ENCODE data around the gene PNPO. TPM values are rescaled to one million over a fixed set of nuclear protein-coding genes. Genes with fewer than 3 reads are reported as not detected.

Gene PNPO
- total and polyA plus RNA-seq, 2 experiments from 2014 or later: 12.2 to 17.0 TPM

DNA sequence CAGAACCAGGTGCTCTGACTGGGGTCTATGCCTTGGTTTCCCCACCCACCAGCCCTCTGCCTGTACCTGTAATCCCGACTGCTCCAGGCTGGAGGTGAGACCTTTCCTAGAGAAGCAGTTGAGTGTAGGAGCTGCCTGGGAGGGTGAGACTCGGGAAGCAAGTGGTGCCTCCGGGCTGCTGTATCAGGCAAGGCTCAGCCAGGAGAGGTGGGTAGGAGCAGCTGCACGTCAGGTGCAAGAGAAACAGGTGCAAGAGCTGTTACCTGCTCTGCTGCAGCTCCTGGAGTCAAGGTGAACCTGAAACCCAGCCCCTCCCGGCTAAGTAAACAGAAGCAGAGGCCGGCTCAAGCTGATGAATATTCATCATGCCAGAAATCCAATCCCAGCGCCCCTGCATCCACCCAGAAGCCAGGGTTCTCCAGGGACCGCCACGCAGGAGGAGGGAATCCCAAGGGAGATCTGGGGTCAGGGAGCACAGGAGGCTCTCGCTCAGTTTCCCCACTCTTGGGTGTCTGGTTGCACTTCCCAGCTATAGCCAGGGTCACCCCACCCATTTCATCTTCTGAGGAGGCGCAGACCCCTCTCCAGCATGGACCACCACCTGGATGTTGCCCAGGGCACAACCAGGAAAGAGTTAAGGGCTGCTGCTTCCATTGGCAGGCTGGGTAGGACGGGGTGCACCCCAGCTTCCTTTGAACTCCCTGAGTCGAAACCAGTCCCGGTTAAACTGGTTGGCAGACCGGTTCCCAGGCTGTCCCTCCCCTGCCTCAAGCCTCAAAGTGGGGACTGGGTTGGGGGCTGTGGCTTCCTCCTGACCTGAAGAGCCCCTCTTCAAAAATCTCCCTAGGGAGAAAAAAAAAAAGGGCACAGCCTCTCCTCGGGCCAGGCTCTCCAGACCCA lies 16.5 kb downstream of the PNPO start, which contains the start of gene PRR15L:
TSS of gene PRR15L (minus strand) at position 293 of the 900 bp plus-strand sequence. CDS start 4,649 bp downstream, outside the sequence.
- Histone ChIP-seq H3K9me3 (ENCODE audit: low read depth) (no peaks in the 10 kb centered on the region), H3K36me3 (replicated peaks; ENCODE audit: insufficient read depth, low read depth) (no peaks in the 10 kb centered on the region), H3K4me2 (peak within 1 kb of the TSS; percentile 83), H3K4me1 (ENCODE audit: insufficient read depth) (peaks cover 51% of the 10 kb centered on the region), H3K79me2 (peaks cover 44% of the 10 kb centered on the region), H3K27me3 (no peaks in the 10 kb centered on the region), H2AFZ (no peak within 1 kb of the TSS), H3K9me2 (replicated peaks; ENCODE audit: insufficient read depth) (no peaks in the 10 kb centered on the region), H4K20me1 (ENCODE audit: insufficient read depth, poor library complexity, severe bottlenecking) (peaks cover 10% of the 10 kb centered on the region), H3K4me3 (peak within 1 kb of the TSS; percentile 79), H3K27ac (peak within 1 kb of the TSS; percentile 95)
- peak; percentile 83 for DNase-seq (ENCODE audit: low spot score)
- 20% methylated on average over 16 of the region's 16 CpGs for WGBS (ENCODE audit: low lambda C conversion rate, missing lambda C conversion rate)
- TF ChIP-seq, protein P1, sequence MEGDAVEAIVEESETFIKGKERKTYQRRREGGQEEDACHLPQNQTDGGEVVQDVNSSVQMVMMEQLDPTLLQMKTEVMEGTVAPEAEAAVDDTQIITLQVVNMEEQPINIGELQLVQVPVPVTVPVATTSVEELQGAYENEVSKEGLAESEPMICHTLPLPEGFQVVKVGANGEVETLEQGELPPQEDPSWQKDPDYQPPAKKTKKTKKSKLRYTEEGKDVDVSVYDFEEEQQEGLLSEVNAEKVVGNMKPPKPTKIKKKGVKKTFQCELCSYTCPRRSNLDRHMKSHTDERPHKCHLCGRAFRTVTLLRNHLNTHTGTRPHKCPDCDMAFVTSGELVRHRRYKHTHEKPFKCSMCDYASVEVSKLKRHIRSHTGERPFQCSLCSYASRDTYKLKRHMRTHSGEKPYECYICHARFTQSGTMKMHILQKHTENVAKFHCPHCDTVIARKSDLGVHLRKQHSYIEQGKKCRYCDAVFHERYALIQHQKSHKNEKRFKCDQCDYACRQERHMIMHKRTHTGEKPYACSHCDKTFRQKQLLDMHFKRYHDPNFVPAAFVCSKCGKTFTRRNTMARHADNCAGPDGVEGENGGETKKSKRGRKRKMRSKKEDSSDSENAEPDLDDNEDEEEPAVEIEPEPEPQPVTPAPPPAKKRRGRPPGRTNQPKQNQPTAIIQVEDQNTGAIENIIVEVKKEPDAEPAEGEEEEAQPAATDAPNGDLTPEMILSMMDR (IDR thresholded peaks at IDR 0.05; ENCODE audit: poor library complexity): no peak
- TF ChIP-seq EZH2phosphoT487 (IDR thresholded peaks at IDR 0.05; ENCODE audit: low read depth, severe bottlenecking, unreplicated experiment) (no peak), EZH2 (IDR thresholded peaks at IDR 0.05; ENCODE audit: borderline replicate concordance) (no peak)

DNA sequence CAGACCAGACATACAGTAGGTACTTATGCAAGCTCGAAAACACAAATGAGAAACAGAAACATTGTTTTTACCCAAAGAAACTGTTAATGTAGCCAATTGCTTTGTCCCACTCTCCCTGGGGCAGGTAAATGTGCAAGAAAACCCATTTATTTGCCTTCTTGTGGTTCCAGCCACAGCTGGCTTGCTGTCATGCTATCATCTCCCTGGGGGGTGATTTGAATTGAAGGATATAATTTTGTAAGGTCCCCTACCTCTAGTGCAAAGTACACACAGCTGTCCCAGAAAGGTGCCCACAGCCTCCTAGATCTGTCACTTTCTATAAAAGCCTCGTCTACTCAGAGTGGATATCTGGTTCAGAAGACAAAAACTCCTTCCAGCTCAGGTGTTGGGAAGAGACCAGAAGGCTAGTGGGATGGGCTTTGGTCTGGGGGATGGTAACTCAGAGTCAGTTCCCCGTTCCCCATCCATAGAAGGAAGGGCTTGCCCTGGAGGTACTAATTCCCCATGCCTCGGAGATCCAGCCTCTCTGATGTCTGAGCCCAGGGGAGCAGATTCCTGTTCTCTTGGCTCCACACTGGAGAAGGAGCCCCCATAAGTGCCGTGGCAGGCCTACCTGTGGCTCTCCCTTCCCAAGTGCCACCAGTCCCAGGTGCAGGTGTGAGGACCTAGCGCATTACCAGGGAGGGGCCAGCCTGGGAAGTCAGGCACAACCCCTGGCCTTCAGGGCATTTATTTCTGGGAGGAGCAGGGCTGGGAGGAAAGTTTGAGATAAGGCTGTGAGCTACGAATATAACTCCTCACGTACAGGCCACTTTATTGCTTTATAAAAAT lies 18.7 kb downstream of the PNPO start:
- peaks cover 24% of the 10 kb centered on the region for H3K79me2 ChIP-seq
- no peaks in the 10 kb centered on the region for H3K9me2 ChIP-seq (replicated peaks; ENCODE audit: insufficient read depth)
- no peak overlapping the region for H3K4me3 ChIP-seq
- H3K36me3 ChIP-seq (replicated peaks; ENCODE audit: insufficient read depth, low read depth): no peaks in the 10 kb centered on the region
- H3K27me3 ChIP-seq: no peaks in the 10 kb centered on the region
- H3K9me3 ChIP-seq (ENCODE audit: low read depth): no peaks in the 10 kb centered on the region
- peak overlapping the region; percentile 95 for H3K27ac ChIP-seq
- peak overlapping the region; percentile 83 for H3K4me2 ChIP-seq
- peaks cover 52% of the 10 kb centered on the region for H3K4me1 ChIP-seq (ENCODE audit: insufficient read depth)
- peaks cover 2% of the 10 kb centered on the region for H4K20me1 ChIP-seq (ENCODE audit: insufficient read depth, poor library complexity, severe bottlenecking)
- TF ChIP-seq, protein P1 (IDR thresholded peaks at IDR 0.05; ENCODE audit: poor library complexity): no peak
- TF ChIP-seq EZH2 (IDR thresholded peaks at IDR 0.05; ENCODE audit: borderline replicate concordance): no peak
- TF ChIP-seq EZH2phosphoT487 (IDR thresholded peaks at IDR 0.05; ENCODE audit: low read depth, severe bottlenecking, unreplicated experiment): no peak
- H2AFZ ChIP-seq: no peak overlapping the region
- WGBS (ENCODE audit: low lambda C conversion rate, missing lambda C conversion rate): 42% methylated on average over 8 of the region's 8 CpGs
- DNase-seq (ENCODE audit: low spot score): peak; percentile 65

DNA sequence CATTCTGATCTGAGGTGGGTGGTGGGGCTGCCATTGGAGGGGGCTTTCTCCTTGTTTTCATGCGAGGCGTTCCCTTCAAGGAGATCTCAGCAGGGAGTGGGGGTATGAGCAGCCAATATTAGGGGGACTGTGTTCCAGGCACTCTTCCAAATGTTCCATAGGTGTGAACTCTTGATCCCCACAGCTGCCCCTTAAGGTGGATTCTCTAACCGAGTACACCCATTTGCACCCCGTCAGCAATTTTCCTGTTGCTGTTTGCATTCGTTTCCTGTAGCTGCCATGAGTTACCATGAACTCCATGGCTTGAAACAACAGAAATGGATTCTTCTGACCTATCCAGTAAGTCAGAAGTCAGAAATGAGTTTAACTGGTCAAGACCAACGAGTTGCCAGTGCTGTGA lies 20.0 kb downstream of the PNPO start:
- Histone ChIP-seq H3K4me1 (ENCODE audit: insufficient read depth) (peaks cover 56% of the 10 kb centered on the region), H3K9me3 (ENCODE audit: low read depth) (no peaks in the 10 kb centered on the region), H3K27me3 (no peaks in the 10 kb centered on the region), H3K9me2 (replicated peaks; ENCODE audit: insufficient read depth) (no peaks in the 10 kb centered on the region), H3K4me3 (no peak overlapping the region), H3K4me2 (no peak overlapping the region), H4K20me1 (ENCODE audit: insufficient read depth, poor library complexity, severe bottlenecking) (no peaks in the 10 kb centered on the region), H2AFZ (no peak overlapping the region), H3K36me3 (replicated peaks; ENCODE audit: insufficient read depth, low read depth) (no peaks in the 10 kb centered on the region), H3K27ac (peak overlapping the region; percentile 95), H3K79me2 (peaks cover 10% of the 10 kb centered on the region)
- TF ChIP-seq, protein P1 (IDR thresholded peaks at IDR 0.05; ENCODE audit: poor library complexity): no peak
- WGBS (ENCODE audit: low lambda C conversion rate, missing lambda C conversion rate): 86% methylated on average over 6 of the region's 6 CpGs
- no peak for DNase-seq (ENCODE audit: low spot score)

All from hepatocyte (in vitro differentiated cells).